NCI-H1105 (cell line): ENCODE measurements around the gene ATG16L1.

Experiments used
- DNase-seq: peaks from one replicate; lab custom pipeline; 2025; lab: John Stamatoyannopoulos, UW

ATG16L1 gene

GRCh38 chr2:233260661-233261060 lies 9.2 kb downstream of the ATG16L1 start:
- no peak for DNase-seq

GRCh38 chr2:233261819-233262555 lies 10.5 kb downstream of the ATG16L1 start:
- no peak for DNase-seq

GRCh38 chr2:233262562-233262961 lies 11.1 kb downstream of the ATG16L1 start:
- DNase-seq: no peak

DNA sequence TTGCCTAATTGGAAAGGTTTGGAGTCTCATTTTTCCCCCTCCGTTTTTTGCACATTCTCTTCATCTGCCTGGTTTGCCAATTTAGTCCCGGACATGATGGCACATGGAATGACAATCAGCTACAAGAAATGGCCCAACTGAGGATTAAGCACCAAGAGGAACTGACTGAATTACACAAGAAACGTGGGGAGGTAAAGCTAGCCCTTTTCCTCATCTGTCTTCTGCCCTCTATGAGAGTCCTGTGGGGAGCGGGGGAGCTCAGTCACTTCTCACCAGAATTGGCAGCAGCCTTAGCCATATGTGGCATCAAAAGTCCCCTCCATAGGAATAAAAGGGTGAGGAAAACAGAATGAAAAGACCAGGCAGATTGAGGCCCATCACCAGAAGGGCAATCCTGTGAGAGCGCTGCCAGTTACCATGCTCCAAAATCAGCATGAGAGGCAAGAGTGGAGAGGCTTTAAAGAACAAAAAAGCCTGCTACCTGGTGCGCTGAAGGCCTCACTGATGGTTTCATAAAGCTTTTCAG lies 11.6 kb downstream of the ATG16L1 start:
- no peak for DNase-seq

DNA sequence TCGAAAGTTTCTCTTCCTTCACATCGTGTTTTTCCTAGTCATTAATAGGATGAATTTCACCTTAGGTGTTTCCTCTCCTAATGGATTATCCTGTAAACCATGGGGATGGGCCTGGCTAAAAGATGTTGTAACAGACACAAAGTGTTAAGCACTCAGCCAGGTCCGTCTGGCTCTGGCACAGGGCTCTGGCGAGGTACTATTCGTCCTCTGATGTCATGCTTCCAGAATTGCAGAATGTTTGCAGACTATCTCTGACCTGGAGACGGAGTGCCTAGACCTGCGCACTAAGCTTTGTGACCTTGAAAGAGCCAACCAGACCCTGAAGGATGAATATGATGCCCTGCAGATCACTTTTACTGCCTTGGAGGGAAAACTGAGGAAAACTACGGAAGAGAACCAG lies 13.2 kb downstream of the ATG16L1 start:
- DNase-seq: no peak

GRCh38 chr2:233265899-233266431 lies 14.5 kb downstream of the ATG16L1 start:
- no peak for DNase-seq

DNA sequence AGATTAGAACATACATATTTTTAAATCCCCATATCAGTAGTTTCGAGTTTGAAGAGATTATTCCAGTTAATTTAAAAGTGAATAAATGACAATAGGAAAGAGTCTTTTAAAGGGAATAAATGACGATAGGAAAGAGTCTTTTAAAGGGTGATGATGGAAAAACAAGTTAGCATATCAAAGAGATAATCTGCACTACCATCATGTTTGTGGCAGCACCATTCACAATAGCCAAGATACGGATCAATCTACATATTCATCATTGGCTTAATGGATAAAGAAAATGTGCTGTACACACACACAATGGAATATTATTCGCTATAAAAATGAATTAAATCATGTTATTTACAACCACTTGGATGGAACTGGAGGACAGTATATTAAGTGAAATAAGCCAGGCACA lies 15.0 kb downstream of the ATG16L1 start:
- no peak for DNase-seq

GRCh38 chr2:233267516-233268245 lies 16.2 kb downstream of the ATG16L1 start:
- DNase-seq: no peak

DNA sequence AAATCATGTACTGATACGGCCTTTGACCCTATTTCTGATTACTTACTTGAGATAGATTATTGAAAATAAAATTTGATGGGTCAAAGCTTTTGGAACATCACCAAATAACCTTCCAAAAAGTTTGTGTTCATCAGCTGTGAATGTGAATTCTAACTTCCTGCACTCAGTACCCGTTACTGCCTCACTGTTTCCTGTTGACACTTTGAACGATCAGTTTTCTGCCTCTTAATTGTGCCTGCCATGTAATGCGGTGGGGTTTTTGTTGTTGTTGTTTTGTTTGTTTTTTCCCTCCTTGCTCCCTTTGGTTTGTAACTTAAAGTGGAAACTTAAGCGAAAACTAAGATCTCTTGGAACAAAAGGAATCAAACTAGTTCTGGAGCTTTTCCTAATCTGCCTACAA lies 18.9 kb downstream of the ATG16L1 start:
- DNase-seq: no peak

DNA sequence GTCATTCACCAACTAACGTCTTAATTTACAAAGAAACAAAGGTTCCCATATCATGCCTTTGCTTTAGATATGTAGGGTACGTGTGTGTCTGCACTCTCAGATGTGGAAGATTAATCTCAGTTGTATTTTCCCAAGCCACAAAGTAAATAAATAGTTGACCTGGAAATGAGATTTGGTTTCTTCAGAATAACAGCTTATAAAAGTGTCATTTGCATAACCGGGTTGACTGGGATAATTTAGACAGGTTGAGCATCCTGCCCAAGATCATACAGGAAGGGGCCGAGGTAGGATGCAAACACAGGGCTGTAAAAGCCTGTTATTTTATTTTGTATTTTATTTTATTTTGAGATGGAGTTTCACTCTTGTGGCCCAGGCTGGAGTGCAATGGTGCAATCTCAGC lies 19.5 kb downstream of the ATG16L1 start:
- DNase-seq: no peak

DNA sequence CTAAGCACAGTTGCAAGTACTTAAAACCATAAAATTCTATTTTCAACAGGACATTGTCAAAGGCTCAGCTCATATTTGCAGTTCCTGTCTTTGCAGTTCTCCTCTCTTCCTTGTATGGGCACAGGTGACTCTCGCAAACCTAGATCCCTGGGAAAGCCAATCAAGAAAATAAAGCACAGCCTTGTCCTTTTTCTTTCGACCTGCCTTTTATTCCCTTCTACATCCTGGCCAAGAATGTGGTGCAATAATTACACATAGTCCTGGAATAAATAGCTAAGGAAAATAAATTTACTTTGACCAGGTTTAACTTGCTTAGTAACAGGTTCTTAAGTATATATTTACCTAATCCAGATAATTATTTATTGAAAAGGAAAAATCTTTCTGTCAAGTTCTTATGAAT lies 20.2 kb downstream of the ATG16L1 start:
- no peak for DNase-seq

- DNase-seq: no peak
Observed at GRCh38 chr2:233273120-233273519, 21.6 kb downstream of the ATG16L1 start.

- no peak for DNase-seq
Observed at GRCh38 chr2:233275223-233275622, 23.8 kb downstream of the ATG16L1 start.

- no peak for DNase-seq
Observed at GRCh38 chr2:233278921-233279320, 27.4 kb downstream of the ATG16L1 start.

GRCh38 chr2:233280114-233280693 lies 28.7 kb downstream of the ATG16L1 start:
- DNase-seq: no peak

DNA sequence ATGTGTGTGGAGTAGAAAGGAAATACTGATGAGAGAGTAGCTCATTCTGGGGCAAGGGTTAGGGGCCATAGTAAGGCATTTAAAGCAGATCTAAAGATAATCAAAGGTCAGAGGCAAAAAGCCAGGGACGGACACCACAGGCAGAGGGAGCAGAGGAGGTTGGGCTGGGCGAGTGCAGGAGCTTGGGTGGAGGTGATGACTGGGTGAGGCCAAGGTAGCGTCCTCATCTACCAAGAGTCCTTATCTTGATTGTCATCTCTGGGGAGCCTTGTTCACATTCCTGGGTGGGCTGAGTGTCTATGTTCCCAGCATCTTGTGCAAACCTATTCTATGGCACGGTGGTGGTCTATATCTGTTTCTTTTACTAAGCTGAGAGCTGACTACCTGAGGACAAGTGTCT lies 30.1 kb downstream of the ATG16L1 start:
- no peak for DNase-seq

DNA sequence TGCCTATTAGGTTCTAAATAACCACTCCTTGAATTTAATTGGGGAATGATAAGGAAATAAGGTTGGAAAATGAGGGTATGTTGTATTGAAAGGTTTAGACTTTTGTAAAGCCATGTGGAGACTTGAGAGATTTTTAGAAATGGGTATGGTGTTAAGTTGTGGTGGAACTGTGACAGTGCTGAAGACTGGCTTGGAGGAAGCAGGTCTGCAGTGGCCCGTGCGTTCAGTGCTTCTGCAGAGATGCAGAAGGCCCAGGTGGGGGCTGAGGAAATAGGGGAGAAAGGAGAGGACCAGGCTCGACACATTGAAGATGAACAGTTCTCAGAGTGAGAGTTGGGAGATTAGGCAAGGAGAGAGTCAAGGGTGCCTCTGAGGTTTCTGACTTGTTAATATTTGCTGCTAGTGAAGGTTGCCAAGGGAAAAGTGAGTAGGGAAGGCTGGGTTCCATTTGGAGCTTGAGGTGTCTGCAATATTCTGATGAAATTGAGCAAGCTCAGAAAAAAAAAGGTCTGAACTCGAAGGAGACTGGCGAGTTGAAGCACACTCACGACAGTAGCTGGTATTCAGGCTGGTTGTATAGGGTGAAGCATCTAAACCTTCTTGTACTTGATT lies 30.6 kb downstream of the ATG16L1 start:
- DNase-seq: no peak

DNA sequence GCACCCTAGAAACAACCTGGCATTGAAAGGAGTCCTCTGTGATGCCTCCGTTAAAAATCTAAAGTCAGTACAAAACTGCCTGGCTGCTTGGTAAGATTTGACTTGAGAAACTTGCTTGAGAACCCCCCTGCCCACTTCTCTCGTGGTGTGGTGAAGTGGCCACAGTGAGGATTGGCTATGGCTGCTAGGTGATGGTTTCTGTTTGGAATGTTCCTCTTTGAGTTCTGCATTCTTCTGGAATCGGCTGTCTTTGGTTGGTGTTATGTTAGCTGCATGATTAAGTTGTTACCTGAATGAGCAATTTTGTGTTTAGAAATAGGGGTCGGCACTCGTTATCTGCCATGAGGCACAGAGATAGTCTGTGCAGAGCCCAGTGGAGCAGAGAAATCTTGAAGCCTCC lies 34.4 kb downstream of the ATG16L1 start:
- DNase-seq: no peak

- DNase-seq: no peak
Observed at GRCh38 chr2:233287871-233288270, 36.4 kb downstream of the ATG16L1 start.

DNA sequence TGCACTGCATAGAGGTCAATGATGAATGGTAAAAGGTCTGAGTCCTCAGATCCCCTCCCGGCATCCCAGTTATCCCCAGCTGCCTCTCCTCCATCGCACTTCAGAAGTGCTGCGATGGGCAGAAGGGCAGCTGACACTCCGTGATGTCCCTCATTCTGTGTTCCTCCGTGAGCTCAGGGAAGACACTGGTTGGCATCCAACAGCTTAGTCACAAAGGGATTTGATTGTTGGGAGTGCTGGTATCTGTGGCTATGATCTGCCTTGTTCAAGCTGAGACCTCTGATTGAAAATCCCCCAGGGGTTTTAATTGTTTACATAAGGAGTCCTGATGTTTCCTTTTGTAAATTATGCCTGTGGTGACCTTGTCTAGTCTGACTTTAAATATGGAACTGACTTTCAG lies 37.2 kb downstream of the ATG16L1 start:
- no peak for DNase-seq

GRCh38 chr2:233289648-233290047 lies 38.2 kb downstream of the ATG16L1 start:
- DNase-seq: no peak
